Neural cell (in vitro differentiated cells): Measurements from ENCODE around the gene SMG6.

ENCODE experiments used
- CTCF ChIP-seq: fragments of 450-650 bp; IDR thresholded peaks from 2 replicates; pipeline ENCODE4 v1.5.1; 2014; ENCODE audit warnings: antibody characterized with exemption, mild to moderate bottlenecking, moderate library complexity; ENCODE audit not compliant: poor library complexity, severe bottlenecking
- EP300 ChIP-seq: fragments of 450-650 bp; conservative IDR thresholded peaks from 2 replicates; pipeline ENCODE4 v1.6.1; 2014; ENCODE audit warnings: antibody characterized with exemption, mild to moderate bottlenecking, moderate library complexity; ENCODE audit not compliant: poor library complexity, severe bottlenecking
- EZH2 ChIP-seq: fragments of 200-600, 300-800 bp; shearing (Covaris generic), sonication (generic); IDR thresholded peaks from 2 replicates; pipeline ENCODE4 v1.6.1; 2014; ENCODE audit warnings: antibody characterized with exemption, low read length, borderline replicate concordance, mild to moderate bottlenecking; ENCODE audit not compliant: insufficient read depth, poor library complexity, severe bottlenecking
- MXI1 ChIP-seq: fragments of 450-650 bp; conservative IDR thresholded peaks from 2 replicates; pipeline ENCODE4 v1.6.1; 2014; ENCODE audit warnings: antibody characterized with exemption, mild to moderate bottlenecking; ENCODE audit not compliant: poor library complexity, severe bottlenecking
- POLR2AphosphoS5 ChIP-seq: IDR thresholded peaks from 2 replicates; pipeline ENCODE4 v1.6.1; 2012
- RAD21 ChIP-seq: fragments of 450-650 bp; conservative IDR thresholded peaks from 2 replicates; pipeline ENCODE4 v1.6.1; 2014; ENCODE audit warnings: antibody characterized with exemption, mild to moderate bottlenecking, moderate library complexity
- REST ChIP-seq: IDR thresholded peaks from 2 replicates; pipeline ENCODE4 v1.6.1; 2012; ENCODE audit warnings: borderline replicate concordance
- SMC3 ChIP-seq: fragments of 450-650 bp; conservative IDR thresholded peaks from 2 replicates; pipeline ENCODE4 v1.6.1; 2014; ENCODE audit warnings: antibody characterized with exemption, mild to moderate bottlenecking, moderate library complexity; ENCODE audit not compliant: poor library complexity
- TAF1 ChIP-seq: IDR thresholded peaks from 2 replicates; pipeline ENCODE4 v1.6.1; 2012; ENCODE audit warnings: low read depth

GRCh38 chr17:2110436-2110835 lies 193.1 kb downstream of the SMG6 start:
- TF ChIP-seq REST (no peak), CTCF (no peak), EZH2 (no peak), TAF1 (no peak), RAD21 (no peak), POLR2AphosphoS5 (no peak), SMC3 (no peak), MXI1 (no peak), EP300 (no peak)
